Mammary epithelial cell (primary cell): Measurements from ENCODE around the gene VPS37C.
"Not testable (repeated sequence)": the region's sequence is repeated elsewhere in the genome, so short reads cannot be mapped to it uniquely, and the experiment has no call there.

Experiments
- CTCF ChIP-seq, 2 donors: IDR thresholded peaks in 1 of 2; conservative IDR thresholded peaks in 1 of 2; 2 replicates each; pipeline ENCODE4 v1.5.1; 2011 to 2012; ENCODE audit warnings: inconsistent platforms in 2 of 2, low read length in 2 of 2, mild to moderate bottlenecking in 2 of 2, control low read depth in 1 of 2, low read depth in 1 of 2; ENCODE audit not compliant: insufficient read depth in 1 of 2; ENCODE audit errors: extremely low read depth in 1 of 2
- EZH2 ChIP-seq: IDR thresholded peaks from 2 replicates; pipeline ENCODE4 v1.6.1; 2012; ENCODE audit warnings: low read length, inconsistent platforms, borderline replicate concordance

GRCh38 chr11:61180205-61180604 lies 19.0 kb upstream of the VPS37C start:
- not testable (repeated sequence) for TF ChIP-seq CTCF (conservative IDR thresholded peaks at IDR 0.05 in 1 of 2, IDR thresholded peaks at IDR 0.05 in 1 of 2; ENCODE audit: extremely low read depth in 1 of 2, insufficient read depth in 1 of 2, low read depth in 1 of 2, low read length in 2 of 2); EZH2
